ENCODE results near the gene GRIK4.

Gene GRIK4

DNA sequence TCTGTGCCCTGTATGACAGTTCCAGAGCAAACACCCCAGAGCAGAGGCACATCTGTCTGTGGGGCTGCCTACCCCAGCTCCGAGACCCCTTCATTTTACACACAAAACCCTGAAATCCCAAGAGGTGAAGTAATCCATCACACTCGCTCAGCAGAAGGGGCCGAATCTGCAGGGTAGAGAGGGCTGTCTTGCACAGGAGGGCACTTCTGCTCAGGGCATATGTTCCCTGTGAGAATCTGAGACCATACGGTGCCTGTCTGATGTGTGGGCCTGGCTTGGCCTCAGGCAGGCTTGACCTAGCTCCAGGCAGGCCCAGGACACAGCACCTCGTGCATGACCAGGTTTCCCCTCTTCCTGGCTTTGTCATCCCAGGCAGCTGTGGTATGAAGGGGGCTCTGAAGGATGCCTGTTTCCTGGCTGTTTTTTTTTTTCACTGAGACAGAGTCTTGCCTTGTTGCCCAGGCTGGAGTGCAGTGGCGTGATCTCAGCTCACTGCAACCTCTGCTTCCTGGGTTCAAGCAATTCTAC is 37.2 kb downstream of the GRIK4 start:
- no peak for DNase-seq

DNA sequence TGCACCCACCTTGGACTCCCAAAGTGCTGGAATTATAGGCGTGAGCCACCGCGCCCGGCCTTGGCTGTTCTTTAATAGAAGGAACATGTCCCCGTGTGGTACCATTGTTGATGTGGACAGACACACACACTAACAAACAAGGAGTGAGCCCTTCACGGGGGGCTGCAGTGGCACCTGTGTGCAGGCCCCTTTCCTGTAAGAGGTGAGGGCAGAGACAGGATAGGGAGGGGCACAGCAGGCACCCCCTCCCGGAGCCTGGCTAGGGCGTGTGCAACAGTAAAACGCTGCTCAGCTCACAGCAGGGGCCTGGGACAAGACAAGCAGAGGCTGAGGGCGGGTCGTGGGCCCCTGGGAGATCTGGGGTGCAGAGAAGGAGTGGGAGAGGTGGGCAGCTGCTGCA is 37.8 kb downstream of the GRIK4 start:
- no peak for DNase-seq

DNA sequence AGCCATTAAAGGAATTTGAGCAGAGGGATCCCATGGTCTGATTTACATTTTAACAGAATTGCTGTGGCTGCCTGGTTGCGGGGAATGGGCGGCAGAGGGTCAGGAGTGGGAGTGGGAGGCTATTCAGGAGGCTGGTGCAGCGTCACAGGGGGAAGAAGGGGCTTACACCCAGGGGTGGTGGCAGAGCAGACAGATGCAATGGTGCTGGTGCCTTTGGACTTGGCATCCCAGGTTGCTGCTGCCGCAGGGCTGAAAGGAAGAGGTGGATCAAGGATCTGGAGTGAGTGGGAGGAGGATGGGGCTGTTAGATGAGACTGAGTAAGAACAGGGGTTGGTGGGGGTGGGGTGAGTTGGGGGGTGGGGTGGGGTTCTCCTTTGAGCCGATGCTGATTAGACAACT is 38.5 kb downstream of the GRIK4 start:
- no peak for DNase-seq

DNA sequence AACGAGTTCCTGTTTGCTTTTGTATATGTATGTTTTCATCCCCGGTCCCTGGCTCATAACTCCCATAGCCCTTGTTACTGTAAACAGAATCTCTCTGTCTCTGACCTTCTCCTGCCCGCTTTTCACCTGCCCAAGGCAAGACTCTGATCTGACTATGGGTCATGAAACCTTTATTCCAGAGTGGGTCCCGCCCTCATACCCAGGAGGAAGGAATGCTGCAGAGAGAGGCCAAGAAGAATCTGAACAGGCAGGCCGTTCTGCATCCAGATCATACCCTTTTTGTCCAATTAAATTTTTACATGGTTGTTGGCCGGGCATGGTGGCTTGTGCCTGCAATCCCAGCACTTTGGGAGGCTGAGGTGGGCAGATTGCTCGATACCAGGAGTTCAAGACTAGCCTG is 39.6 kb downstream of the GRIK4 start:
- DNase-seq, result no peak

DNA sequence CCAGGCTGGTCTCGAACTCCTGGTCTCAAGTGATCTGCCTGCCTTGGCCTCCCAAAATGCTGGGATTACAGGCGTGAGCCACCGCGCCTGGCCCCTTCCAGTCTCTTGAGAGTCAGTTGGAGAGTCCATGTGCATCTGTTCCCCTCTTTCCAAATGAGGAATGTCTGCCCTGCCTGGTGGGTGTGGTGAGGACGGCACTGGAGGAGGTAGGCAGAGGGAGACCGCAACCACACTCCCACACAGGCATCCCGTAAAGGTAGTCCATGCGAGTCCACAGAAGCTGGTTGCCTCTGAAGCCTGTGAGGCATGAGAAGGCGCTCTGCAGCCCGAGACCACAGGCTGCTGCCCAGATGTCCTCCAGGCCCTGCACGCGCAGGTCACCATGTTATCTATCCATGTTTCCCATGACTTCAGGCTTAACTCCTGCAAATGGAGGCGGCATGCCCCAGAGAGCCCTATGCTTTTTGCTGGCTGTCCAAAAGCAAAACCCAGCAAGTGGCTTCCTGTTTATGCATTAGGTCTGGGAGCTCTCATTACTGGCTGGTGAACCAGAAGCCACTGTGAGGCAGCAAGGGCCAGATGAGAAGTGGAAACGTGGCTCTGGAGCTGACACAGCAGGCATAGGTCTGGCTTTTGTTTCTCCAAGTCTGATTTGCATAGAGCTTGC is 43.4 kb downstream of the GRIK4 start:
- DNase-seq, result no peak

DNA sequence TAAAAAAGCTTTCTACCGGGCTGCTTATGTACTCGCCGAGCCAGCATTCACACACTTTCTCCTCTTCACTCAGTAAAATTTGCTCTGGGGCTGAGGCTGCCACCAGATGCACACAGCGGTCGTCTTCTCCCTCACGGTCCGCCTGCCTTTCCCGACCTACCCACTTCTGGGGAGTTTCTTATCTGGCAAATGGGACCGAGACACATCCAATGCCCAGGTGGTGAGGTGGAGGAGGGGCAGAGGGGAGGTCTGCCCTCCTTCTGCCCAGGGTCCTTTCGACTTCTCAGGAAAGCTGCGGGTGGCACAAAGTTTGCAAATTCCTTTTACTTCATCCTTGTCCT is 43.9 kb downstream of the GRIK4 start:
- no peak for DNase-seq

DNA sequence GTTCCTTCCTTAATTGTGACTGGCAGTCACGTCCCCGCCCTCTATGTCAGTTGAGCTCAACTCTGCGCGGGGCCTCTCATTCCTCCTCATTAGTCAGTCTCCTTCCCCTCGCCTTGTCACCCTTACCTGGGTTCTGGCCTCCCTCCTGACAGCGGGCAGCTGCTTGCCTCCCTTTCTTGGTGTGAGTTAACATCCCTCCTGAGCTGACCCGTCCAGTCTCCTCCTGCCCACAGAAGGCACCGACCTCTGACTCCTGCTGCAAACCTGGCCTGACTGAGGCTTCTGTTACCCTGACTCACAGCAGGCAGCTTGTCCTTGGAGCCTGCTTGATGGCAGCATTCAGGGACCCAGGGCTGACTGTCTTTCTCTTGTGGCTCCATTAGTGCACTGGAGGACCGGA is 45.2 kb downstream of the GRIK4 start:
- no peak for DNase-seq

DNA sequence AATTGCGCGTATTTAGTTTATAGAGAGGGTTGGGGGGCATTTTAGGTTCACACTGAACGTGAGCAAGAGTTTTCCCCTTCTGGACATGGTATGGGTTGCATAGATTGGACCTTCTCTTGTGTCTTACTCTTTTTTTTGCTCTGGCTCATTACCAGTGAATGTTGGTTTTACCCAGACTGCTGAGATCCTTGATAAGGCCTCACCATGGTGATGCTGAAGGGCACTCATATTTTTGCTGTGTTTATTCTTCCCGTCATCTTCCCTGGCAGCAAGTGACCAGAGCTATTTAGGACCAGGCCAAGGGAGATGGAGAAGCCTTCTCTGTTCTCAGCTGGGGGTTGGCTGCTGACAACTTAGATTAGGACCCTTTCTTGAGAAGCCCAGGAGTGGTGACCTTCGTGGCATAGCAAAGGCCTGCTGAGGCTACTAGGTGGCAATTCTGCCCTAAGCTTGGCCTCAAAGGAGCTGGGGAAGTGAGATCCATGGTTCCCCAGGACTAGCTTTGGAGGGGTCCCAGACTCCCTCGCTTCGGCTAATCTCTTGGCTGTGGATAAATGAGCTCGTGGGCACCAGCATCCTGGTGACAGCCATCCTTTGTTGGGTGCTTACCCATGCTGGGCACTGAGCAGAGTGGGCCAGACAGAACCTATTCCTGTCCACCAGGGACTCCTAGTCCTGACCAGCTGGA is 47.3 kb downstream of the GRIK4 start:
- DNase-seq, result no peak

DNA sequence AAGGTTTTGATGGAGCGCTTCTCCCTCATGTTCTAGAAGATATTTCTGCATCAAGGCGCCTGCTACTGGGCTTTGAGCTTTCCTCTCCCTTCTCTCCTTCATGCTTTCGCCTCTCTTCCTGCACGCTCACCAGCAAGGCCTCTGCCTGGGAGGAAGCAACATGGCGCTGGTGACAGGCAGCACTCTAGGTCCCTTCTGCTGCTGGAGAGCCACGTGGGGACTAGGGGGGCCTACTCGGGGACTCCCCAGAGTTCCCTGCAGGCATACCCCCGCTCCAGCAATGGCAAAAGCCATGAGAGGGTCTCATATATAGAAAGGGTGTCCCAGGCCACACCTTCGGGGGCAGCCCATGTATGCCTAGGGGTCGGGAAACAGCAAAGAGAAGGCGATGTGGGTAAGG is 49.7 kb downstream of the GRIK4 start:
- no peak for DNase-seq

DNA sequence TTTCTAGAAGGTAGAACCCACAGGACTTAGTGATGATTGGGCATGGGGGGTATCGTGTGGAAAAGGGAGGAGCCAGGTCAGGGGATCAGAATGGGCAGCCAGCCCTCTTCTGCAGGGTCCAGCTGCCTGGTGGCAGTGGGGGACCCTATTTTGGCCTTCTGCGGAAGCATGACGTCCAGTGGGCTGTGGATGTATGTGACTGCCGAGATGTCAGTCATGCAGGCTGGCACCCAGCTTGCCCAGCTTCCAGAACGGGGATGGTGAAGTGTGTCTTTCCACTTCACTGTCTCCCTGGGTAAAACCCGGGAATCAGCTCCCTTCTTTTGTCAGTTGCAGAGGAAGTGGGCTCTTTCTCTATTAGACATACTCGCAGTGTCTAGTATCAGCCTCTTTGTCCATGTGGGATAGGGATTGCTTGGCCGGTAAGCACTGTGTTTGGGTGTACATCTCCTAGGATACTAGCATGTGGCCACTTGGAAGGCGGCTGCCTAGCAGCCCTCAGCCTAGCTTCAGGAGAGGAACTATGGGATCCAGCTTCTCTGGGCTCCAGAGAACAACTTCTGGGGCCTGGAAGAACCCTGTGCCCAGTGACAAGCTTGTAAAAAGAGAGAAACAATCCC is 51.4 kb downstream of the GRIK4 start:
- DNase-seq, result no peak

DNA sequence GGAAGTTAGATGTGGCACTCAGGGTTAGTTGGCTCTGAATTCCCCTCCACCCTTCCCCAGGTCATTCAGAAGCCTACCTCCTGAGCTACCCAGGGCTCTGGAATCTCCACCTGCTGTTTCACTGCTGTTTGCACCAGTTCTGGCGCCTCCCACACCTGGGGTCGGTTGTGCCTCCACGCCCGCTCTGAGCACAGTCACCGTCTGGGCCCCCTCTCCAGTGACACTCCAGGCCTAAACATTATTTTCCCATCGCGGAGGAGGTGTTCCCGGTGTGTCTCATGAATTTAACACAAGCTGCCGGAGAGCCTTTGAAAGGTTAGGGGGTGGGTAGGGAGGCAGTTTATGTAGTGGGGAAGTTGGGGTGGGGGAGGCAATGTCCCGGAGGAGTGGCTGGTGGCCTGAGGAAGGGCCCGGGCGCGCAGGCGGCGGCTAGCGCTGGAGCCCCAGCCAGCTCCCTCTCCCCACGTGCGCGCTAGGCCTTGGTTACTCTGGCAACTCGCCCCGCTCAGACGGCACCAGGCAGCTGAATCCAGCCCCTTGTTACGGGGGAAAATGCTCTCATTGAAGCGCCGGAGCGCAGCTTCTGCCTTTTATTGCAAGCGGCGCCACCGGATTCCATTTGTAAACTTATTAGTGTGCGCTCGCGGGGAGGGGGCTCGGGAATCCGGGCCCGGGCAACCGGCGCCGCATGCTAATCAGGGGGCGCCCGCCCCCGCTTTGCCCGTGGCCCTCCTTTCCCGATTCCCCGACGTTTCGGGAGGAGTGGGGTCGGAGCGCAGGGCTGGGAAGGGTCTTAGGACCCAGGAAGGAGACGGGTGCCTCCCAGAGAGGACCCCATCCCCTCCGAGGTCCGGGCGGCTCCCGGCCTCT is 52.4 kb downstream of the GRIK4 start:
- DNase-seq, result no peak

DNA sequence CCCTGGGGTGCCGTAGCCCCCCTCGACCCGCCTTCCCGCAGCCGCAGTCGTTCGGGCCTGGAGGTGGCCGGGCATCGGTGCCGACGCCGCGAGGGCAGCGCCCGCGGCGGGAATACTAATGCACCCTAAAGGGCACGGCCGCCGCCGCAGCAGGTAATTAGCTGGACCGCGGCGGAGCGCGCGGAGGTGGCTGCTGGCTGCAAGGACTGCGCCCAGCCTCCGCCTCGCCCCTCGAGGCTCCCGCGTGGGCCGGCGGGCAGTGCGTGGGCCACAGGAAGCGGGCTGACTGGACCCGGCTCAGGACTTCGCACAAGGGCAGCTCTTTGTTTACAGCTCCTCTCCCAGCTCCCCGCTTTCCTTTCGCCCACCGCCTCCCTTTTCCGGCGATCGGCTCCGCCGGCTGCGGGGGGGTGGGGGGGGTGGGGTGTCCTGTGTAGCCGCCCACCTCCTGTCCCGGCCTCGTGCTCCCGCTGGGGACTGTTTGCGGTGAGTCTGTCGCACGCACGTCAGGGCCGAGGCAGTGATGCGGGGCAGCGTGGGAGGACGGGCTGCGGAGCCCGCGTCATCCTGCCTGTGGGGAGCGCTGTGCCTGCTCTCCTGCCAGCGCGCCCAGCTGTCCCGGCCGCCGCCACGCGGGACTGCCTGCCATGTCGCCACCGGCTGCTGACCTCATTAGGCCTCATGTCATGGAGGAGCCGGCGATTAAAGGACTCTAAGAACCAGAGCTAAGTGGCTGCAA is 53.2 kb downstream of the GRIK4 start:
- no peak for DNase-seq

DNA sequence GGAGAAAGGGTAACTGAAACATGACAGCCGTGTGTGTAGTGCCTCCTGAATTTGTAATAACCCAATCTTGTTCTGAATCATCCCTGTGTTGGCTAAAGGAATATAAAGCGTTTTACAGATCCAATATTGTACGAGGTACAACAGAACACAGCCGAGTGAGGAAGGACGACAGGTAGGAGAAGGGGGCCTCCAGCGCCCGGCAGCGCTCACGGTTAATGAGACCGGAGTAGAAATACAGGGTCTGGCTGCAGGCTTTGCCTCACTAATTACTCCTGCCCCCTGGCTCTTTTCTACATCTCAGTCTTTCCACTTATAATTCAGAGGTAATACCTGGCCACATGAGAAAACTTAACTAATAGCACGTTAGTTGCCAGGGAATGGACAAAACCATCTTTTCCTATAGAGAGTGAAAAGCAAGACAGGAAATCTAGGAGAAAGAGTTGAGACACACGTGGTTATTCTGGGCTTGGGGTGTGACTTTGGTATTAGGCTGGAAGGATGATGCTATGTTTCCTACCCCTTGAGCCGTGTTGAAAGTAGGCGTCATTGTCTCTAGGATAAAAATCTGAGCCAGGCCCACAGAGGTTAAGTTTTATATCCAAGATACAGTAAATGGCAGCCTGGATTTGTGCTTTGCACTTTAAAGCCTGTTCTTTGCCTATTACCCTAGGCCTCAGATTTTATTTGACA is 54.1 kb downstream of the GRIK4 start:
- no peak for DNase-seq

DNA sequence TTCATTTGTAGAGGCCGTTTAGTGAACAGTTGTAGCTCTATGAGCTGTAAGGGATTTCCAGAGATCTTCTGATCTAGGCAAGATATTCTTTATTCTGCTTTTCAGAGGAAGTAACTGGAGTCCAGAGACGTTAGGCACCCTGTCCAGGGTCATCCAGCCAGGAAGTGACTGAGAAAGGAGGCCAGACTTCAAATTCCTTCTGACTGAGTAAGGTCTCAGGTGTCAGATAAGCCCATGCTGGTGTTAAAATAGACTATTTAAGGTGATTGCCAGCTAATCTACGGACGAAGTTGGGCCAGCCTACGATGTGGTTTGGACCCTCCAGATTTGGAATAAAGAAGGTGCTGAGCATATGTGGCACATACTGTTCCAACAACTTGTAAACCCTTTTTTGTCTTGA is 54.6 kb downstream of the GRIK4 start:
- DNase-seq, result no peak

DNA sequence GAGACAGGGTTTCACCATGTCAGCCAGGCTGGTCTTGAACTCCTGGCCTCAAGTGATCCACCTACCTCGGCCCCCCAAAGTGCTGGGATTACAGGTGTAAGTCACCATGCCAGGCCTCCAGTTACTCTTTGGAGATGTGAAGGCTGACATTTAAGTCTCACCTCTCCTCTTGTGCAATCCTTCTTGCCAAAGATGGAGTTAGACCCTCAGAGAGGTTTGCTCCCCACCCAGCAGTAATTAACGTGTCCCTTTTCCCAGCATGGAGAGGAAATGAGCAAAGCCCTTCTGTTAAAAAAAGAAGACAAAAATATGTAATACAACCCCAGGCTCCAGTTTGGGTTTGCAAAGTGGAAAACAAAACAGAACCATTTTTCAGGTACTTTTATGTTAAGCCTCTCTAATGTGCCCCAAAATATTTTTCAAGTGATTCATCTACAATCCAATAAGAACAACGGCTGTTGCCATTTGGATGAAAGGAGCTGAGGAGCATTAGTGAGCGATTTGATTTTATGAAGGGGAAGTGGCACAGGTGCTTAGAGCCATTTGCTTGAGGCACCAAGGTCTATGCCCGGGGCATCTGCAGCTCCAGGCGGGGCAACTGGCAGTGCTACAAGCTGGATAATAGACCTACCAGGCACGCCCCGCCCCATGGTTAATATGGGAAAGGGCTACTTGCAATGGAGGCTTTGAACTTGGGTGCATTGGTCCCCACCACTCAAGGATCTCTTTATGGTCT is 57.2 kb downstream of the GRIK4 start:
- no peak for DNase-seq

DNA sequence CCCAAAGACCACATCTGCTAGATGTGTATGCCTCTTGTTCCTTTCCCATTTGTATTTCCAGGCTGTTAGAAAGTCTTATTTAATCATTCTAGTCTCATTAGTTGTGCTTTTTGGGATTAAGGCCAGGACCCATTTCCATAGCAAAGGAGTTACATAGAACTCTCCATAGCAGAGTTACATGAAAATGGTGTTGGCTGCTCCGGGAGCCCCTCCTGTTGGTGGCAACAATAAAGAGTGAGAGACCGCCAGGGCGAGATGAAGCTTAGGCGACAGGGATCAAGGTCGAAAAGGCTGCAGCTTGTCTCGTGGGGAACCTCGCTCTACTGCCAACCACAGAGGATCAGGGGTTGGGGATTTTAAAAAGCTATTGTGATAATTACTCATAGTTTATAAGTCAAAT is 58.3 kb downstream of the GRIK4 start:
- DNase-seq, result no peak

DNA sequence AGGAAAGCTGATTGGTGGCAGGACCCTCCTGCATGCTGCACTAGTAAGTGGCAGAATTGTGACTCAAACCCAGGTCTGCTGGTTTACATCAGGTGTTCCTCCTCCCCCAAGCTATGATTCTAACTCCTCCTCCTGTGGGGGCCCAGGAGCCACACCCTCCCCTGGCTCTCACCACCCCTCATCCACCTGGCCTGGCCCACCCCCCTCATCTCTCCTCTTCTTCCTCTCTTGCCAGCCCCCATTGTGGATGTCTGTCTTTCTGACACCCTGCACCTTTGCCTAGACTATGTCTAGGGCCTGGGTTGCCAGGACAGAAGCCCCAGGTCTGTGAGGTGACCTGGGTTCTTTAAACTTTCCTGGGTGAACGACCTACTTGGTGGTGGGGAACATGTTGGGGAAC is 59.9 kb downstream of the GRIK4 start:
- no peak for DNase-seq

DNA sequence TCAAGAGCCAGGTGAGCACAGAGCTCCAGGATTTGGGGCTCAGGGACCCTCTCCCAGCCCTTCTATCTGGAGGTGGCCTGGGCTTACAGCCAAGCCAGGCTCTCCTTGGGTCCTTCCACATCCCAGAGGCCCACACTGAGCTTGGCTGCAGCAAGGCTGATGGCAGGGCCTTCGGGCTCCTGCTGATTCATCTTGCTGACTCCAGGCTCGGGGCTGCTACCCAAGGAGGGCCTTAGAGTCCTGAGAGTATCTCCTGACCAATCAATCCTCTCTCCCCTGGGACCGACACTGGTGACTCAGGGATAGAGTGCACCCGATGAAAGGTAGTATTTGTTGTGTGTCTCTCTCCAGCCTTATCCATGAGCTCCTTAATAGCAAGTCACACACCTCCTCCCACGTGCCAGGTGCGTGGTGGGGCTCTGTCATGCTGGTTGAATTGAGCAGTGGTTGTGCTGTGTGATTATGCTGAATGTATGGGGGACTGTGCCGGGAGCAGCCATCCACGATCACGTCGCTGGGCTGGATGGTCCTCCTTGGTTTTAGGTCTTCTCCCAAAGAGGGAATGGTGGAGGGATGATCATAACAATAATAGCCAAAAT is 62.3 kb downstream of the GRIK4 start:
- no peak for DNase-seq

DNA sequence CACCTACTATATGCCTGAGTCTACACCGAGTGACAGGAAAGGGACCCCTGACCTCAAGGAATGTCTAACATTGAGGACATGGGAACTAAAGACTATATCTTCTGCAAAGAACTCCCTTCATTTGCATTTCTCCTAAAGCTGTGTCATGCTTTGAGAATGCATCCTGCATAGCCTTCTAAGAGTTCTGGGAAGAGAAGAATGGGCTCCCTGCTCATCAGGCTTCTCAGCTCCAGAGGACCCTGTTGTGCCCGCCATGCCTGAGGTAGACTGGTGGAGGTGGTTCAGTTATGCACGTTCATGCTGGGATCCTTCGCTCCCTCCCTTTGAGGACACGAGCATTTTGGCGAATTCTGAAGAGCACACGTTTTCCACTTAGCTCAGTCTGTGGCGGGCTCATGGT is 63.3 kb downstream of the GRIK4 start:
- no peak for DNase-seq

DNA sequence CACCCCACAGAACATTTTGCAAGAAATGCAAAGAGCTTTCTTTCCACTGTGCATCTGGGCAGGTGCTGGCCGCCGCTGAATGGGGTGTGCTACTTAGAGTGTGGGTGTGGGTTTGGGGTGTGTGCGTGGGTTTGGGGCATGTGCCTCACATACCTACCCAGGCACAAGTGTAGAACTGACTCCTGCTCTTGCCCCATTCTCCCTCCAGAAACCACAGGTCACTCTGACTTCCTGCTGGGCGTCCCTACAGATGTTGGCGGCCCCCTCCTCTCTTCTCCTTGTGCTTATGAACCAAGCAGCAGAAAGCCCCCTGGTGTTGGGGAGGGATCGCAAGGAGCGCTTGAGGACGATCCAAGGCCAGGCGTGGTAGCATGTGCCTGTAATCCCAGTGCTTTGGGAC is 63.9 kb downstream of the GRIK4 start:
- no peak for DNase-seq

DNA sequence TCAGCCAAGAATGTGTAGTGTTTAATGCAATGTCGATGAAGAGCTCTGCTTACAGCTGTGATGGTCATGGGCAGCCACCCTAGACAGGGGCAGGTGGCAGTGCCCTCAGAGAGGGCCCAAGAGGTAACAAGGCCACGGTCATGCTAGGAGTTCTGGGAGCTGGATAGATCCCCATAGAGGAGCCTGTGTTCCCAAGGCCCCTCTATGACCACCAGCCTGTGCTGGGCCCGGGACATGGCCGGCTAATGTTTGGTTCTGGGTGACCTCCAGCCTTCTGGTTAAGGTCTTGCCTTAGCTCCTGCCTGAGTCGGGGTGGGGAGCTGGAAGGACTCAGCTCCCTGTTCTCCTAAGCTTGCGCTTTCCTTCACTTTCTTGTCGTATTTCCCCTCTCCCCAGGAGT is 65.1 kb downstream of the GRIK4 start:
- no peak for DNase-seq
